ENCODE results near the gene FSTL4. TPM values are rescaled to one million over a fixed set of nuclear protein-coding genes. Genes with fewer than 3 reads are reported as not detected.

Gene FSTL4
- total and polyA plus RNA-seq, 2 of the 4 experiments (the other 2 are of a cell fraction), result 0.18 TPM; not detected in 1

DNA sequence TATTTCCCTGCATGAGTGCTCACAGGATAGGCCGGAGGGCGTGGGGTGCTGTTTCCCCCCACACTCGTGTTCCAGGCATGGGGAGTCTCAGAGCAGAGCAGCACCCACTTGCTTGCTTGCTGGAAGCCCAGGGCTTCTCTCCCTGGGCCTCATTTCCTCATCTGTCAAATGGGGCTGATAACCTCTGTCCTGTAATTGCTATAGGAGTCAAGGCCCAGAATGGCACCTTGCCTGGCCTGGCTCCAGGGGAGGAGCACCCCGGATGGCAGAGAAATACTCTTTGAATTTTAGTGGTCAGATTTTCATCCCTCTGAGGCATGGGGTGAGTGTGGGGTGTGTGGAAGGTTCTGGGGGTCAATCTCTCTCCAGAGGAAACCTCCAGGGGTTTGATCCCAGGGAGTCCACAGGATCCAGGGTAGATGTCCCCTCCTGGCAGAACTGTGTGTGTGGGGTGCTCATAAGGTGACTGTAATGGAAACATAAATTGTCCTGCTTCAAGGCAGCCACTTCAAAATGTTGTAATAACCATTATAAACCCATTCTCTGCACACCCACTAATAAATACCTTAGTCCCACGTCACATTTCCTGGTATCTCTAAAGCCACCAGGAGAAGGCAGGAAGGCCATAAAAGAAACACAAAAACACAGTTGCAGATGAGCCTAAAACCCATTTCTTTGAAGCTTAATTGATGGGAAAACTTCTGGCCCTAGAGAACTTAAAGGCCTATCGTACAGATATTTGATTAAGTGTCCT is 272.2 kb downstream of the FSTL4 start:
- no peak overlapping the region for H3K23ac ChIP-seq (ENCODE audit: low read depth, low read length)
- H3K56ac ChIP-seq (ENCODE audit: extremely low read depth, insufficient read depth, low read length), result no peak overlapping the region
- H3K79me1 ChIP-seq (ENCODE audit: low read depth in 1 of 2, low read length in 2 of 2), result no peaks in the 10 kb centered on the region
- H3K4me3 ChIP-seq (ENCODE audit: insufficient read depth, low read depth, low read length), result no peak overlapping the region
- peaks cover 13% of the 10 kb centered on the region for H3K27me3 ChIP-seq (ENCODE audit: control insufficient read depth, insufficient read depth, low read length)
- H4K5ac ChIP-seq (ENCODE audit: low read depth, low read length), result no peak overlapping the region
- BruUV-seq (replicated peaks), result no TSS peak
- ATAC-seq (ENCODE audit: low read depth) (no peak), DNase-seq (no peak)
- H3K36me3 ChIP-seq (ENCODE audit: control insufficient read depth, insufficient read depth, low read length), result no peaks in the 10 kb centered on the region
- no peak overlapping the region for H2BK5ac ChIP-seq (ENCODE audit: low read depth, low read length, poor library complexity, severe bottlenecking)
- no peak overlapping the region for H4K91ac ChIP-seq (ENCODE audit: insufficient read depth, low read depth, low read length)
- TF ChIP-seq NFE2L2 (IDR thresholded peaks at IDR 0.05; ENCODE audit: low read depth, low read length), result no peak
- no peak for TF ChIP-seq BHLHE40 (IDR thresholded peaks at IDR 0.05; ENCODE audit: low read depth, low read length)
- TF ChIP-seq POLR2A (IDR thresholded peaks at IDR 0.05; ENCODE audit: low read depth, low read length), result no peak
- no peak for TF ChIP-seq FOS (IDR thresholded peaks at IDR 0.05; ENCODE audit: low read depth, low read length)
- no peak for TF ChIP-seq RFX5 (IDR thresholded peaks at IDR 0.05; ENCODE audit: low read depth, low read length)
- TF ChIP-seq, protein P1, sequence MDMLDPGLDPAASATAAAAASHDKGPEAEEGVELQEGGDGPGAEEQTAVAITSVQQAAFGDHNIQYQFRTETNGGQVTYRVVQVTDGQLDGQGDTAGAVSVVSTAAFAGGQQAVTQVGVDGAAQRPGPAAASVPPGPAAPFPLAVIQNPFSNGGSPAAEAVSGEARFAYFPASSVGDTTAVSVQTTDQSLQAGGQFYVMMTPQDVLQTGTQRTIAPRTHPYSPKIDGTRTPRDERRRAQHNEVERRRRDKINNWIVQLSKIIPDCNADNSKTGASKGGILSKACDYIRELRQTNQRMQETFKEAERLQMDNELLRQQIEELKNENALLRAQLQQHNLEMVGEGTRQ (IDR thresholded peaks at IDR 0.05; ENCODE audit: low read depth, low read length), result no peak
- no peak for TF ChIP-seq CEBPB (IDR thresholded peaks at IDR 0.05; ENCODE audit: low read depth, low read length)
- TF ChIP-seq CHD1 (IDR thresholded peaks at IDR 0.05; ENCODE audit: low read depth, low read length), result no peak
- TF ChIP-seq, protein P2, sequence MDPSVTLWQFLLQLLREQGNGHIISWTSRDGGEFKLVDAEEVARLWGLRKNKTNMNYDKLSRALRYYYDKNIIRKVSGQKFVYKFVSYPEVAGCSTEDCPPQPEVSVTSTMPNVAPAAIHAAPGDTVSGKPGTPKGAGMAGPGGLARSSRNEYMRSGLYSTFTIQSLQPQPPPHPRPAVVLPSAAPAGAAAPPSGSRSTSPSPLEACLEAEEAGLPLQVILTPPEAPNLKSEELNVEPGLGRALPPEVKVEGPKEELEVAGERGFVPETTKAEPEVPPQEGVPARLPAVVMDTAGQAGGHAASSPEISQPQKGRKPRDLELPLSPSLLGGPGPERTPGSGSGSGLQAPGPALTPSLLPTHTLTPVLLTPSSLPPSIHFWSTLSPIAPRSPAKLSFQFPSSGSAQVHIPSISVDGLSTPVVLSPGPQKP (IDR thresholded peaks at IDR 0.05; ENCODE audit: borderline replicate concordance, low read depth, low read length), result no peak
- no peak for TF ChIP-seq SMC3 (IDR thresholded peaks at IDR 0.05; ENCODE audit: low read depth, low read length)
- no peak for TF ChIP-seq RCOR1 (IDR thresholded peaks at IDR 0.05; ENCODE audit: insufficient replicate concordance, low read length)
- TF ChIP-seq, protein P3, sequence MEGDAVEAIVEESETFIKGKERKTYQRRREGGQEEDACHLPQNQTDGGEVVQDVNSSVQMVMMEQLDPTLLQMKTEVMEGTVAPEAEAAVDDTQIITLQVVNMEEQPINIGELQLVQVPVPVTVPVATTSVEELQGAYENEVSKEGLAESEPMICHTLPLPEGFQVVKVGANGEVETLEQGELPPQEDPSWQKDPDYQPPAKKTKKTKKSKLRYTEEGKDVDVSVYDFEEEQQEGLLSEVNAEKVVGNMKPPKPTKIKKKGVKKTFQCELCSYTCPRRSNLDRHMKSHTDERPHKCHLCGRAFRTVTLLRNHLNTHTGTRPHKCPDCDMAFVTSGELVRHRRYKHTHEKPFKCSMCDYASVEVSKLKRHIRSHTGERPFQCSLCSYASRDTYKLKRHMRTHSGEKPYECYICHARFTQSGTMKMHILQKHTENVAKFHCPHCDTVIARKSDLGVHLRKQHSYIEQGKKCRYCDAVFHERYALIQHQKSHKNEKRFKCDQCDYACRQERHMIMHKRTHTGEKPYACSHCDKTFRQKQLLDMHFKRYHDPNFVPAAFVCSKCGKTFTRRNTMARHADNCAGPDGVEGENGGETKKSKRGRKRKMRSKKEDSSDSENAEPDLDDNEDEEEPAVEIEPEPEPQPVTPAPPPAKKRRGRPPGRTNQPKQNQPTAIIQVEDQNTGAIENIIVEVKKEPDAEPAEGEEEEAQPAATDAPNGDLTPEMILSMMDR (conservative IDR thresholded peaks at IDR 0.05; ENCODE audit: low read depth, low read length), result no peak
- TF ChIP-seq MAZ (IDR thresholded peaks at IDR 0.05; ENCODE audit: borderline replicate concordance, low read depth, low read length), result no peak
- no peak for TF ChIP-seq MAFK (IDR thresholded peaks at IDR 0.05; ENCODE audit: low read depth, low read length)
- dilution Hi-C loops (cut with HindIII; ENCODE audit: low sequenced_read_pairs, unreplicated experiment) (no loop called here), in situ Hi-C loops (cut with MboI; ENCODE audit: low sequenced_read_pairs) (no loop called here), intact Hi-C loops (cut with micrococcal nuclease) (no loop called here)
- no peak overlapping the region for H3K14ac ChIP-seq (replicated peaks; ENCODE audit: low read depth, low read length)
- H3K18ac ChIP-seq (ENCODE audit: low read depth, low read length), result no peak overlapping the region
- H3K9me1 ChIP-seq (ENCODE audit: insufficient read depth, low read length), result no peaks in the 10 kb centered on the region
- H3K9me3 ChIP-seq (ENCODE audit: control insufficient read depth, insufficient read depth, low read length), result no peaks in the 10 kb centered on the region
- H2BK15ac ChIP-seq (ENCODE audit: low read depth, low read length), result no peak overlapping the region
- WGBS, 2 experiments (ENCODE audit: extremely low coverage in 2 of 2, insufficient read length in 1 of 2), result no CpG with 5 or more reads among the region's 6 CpGs
- H3K27ac ChIP-seq (ENCODE audit: insufficient read depth, low read length), result no peak overlapping the region
- H3K4me1 ChIP-seq (ENCODE audit: control insufficient read depth, insufficient read depth, low read length), result no peaks in the 10 kb centered on the region
- POLR2A ChIA-PET (ENCODE audit: unreplicated experiment), result no interaction called here
- no peak overlapping the region for H2AFZ ChIP-seq (replicated peaks; ENCODE audit: low read length, poor library complexity)
- no peak overlapping the region for H4K8ac ChIP-seq (ENCODE audit: low read depth in 2 of 2, low read length in 2 of 2)
- no peak overlapping the region for H2BK120ac ChIP-seq (ENCODE audit: low read depth, low read length)
- no peaks in the 10 kb centered on the region for H4K20me1 ChIP-seq (ENCODE audit: insufficient read depth, low read length)
- CTCF ChIA-PET, result interaction anchor here (0.6 kb wide), 1 partner anchor 144 kb away, joined by 3 read pairs; no protein-coding TSS in a partner anchor
- no peak overlapping the region for H3K9ac ChIP-seq (ENCODE audit: low read depth, low read length)
- no peak overlapping the region for H2AK9ac ChIP-seq (replicated peaks; ENCODE audit: low read depth, low read length, poor library complexity)
- H3K4me2 ChIP-seq (ENCODE audit: low read depth, low read length), result no peak overlapping the region
- H2BK20ac ChIP-seq (ENCODE audit: low read depth, low read length), result no peak overlapping the region
- H3K4ac ChIP-seq (ENCODE audit: low read depth, low read length), result no peak overlapping the region
- H2AK5ac ChIP-seq (ENCODE audit: low read depth, low read length), result no peak overlapping the region

All from IMR-90 (cell line).